Stomach (tissue), 9 donors: ENCODE results near the gene TP53I3. TPM values are rescaled to one million over a fixed set of nuclear protein-coding genes. Genes with fewer than 3 reads are reported as not detected.

Experiments
- DNase-seq, 2 donors: peaks; one replicate each; pipeline versions ENCODE4 v3.0.0 to v3.0.0-alpha.2; 2013 to 2019
- H3K27ac ChIP-seq, 5 donors: fragments of 200-600 bp in 4 of 5; sonication (generic) in 4 of 5; one replicate each; pipeline ENCODE4 v1.5.1; 2013 to 2019; ENCODE audit warnings: mild to moderate bottlenecking in 1 of 5, moderate library complexity in 1 of 5
- H3K27me3 ChIP-seq, 3 donors: fragments of 200-600 bp; sonication (generic); one replicate each; pipeline ENCODE4 v1.5.1; 2017 to 2019; ENCODE audit warnings: mixed run types in 1 of 3
- H3K36me3 ChIP-seq, 4 donors: fragments of 200-600 bp; sonication (generic); 1 replicate in 3 of 4; 2 replicates in 1 of 4; pipeline ENCODE4 v1.5.1; 2016 to 2019
- H3K4me1 ChIP-seq, 4 donors: fragments of 200-600 bp; sonication (generic); one replicate each; pipeline ENCODE4 v1.5.1; 2016 to 2019
- H3K4me3 ChIP-seq, 4 donors: fragments of 200-600 bp; sonication (generic) in 3 of 4; one replicate each; pipeline ENCODE4 v1.5.1; 2016 to 2019; ENCODE audit warnings: mild to moderate bottlenecking in 1 of 4
- H3K9me3 ChIP-seq, 4 donors: fragments of 200-600 bp; sonication (generic); one replicate each; pipeline ENCODE4 v1.5.1; 2016 to 2019
- CTCF ChIP-seq, 7 experiments: fragments of 450-650 bp in 4 of 7; fragments of 200-600 bp in 3 of 7; sonication (generic) in 3 of 7; IDR thresholded peaks; one replicate each; pipeline ENCODE4 v1.5.1; 2016 to 2019; ENCODE audit warnings: antibody characterized with exemption in 7 of 7, control low read depth in 2 of 7, mild to moderate bottlenecking in 1 of 7
- EP300 ChIP-seq: sonication (generic); formaldehyde crosslinking; IDR thresholded peaks from one replicate; pipeline ENCODE4 v1.6.1; 2017; ENCODE audit warnings: antibody characterized with exemption
- POLR2A ChIP-seq, 4 donors: fragments of 450-650 bp; IDR thresholded peaks; one replicate each; pipeline ENCODE4 v1.6.1; 2016; ENCODE audit warnings: antibody characterized with exemption in 4 of 4, control low read depth in 2 of 4, mild to moderate bottlenecking in 1 of 4, moderate library complexity in 1 of 4
- POLR2AphosphoS5 ChIP-seq, 3 donors: sonication (generic); formaldehyde crosslinking; IDR thresholded peaks; one replicate each; pipeline ENCODE4 v1.6.1; 2016; ENCODE audit warnings: antibody characterized with exemption in 3 of 3
- WGBS, 5 donors: extraction: QIAGEN DNeasy Blood & Tissue Kit in 3 of 5; methylation state at CpG; one replicate each; pipeline versions ENCODE4 v1.1.5 to v1.1.7; 2013 to 2018; 5-methylcytosine and 5-hydroxymethylcytosine counted together
- intact Hi-C: fragments of 100-400 bp; cut with DNase I; formaldehyde crosslinking; loops from one replicate; pipeline ENCODE4 v1.15.1; 2023; ENCODE audit warnings: low total_unique reads
- polyA plus RNA-seq, 3 donors: library from polyadenylated mRNA; stranded (reverse); fragments of 200-250 nt; gene quantifications; one replicate each; pipeline ENCODE4 v1.2.3, GENCODE V29; 2013
- small RNA-seq, 4 donors: library from RNA; depleted of rRNA; stranded (forward); fragments of <200 nt; gene quantifications; one replicate each; pipeline ENCODE3, GENCODE V24; 2016
- total RNA-seq, 5 donors: library from RNA; depleted of rRNA; stranded (reverse); fragments of >200 nt; gene quantifications; one replicate each; pipeline versions ENCODE4 v1.1.0 to v1.2.3, GENCODE V29; 2014 to 2016
- donor health status: healthy with polysubstance abuse.
- donor health status: Bipolar disorder and iron deficiency.
- donor health status: healthy.

Gene TP53I3
- total and polyA plus RNA-seq, 8 donors: 9.3 to 103 (median 42.9) TPM

- no peak for DNase-seq
- Histone ChIP-seq H3K27me3 (no peaks in the 10 kb centered on the region), H3K4me1 (peaks cover 0 to 9% (median 2%) of the 10 kb centered on the region in 4 donors), H3K4me3 (no peak overlapping the region), H3K27ac (no peak overlapping the region), H3K36me3 (peaks cover 19 to 35% (median 30%) of the 10 kb centered on the region in 4 donors), H3K9me3 (no peaks in the 10 kb centered on the region)
- intact Hi-C loops: no loop called here
- whole genome bisulfite sequencing, 5 donors: 89 to 95% (median 91%) methylated on average over 9 of the region's 9 CpGs
- TF ChIP-seq EP300 (no peak), POLR2AphosphoS5 (IDR thresholded peaks at IDR 0.05) (no peak), CTCF (IDR thresholded peaks at IDR 0.05) (no peak), POLR2A (IDR thresholded peaks at IDR 0.05) (no peak)
These were observed 45.7 kb downstream of the TP53I3 start for GRCh38 chr2:24038786-24039499.

Small RNA genes lying within 50 kb of the gene (small RNA-seq; reads per million reads assigned to genes)
- 0 reads per million in 4 donors for gene RNU6-370P

Other genes with a start within 250 kb of the TP53I3 start
- 10 to 100 TPM; 13.4 to 67.0 (median 42.6) TPM for gene ATAD2B, start 157.7 kb downstream of the TP53I3 start, total RNA-seq
- gene ATAD2B, start 157.7 kb downstream of the TP53I3 start, polyA plus RNA-seq: 1 to 10 TPM; 2.0 to 4.3 (median 2.2) TPM
- gene UBXN2A, start 144.4 kb downstream of the TP53I3 start, total RNA-seq: 10 to 100 TPM in 3 of 5 donors, 1 to 10 TPM in 2; 3.6 to 53.6 (median 11.1) TPM
- gene UBXN2A, start 144.4 kb downstream of the TP53I3 start, polyA plus RNA-seq: 1 to 10 TPM; 4.4 to 8.9 (median 6.4) TPM
- gene MFSD2B, start 74.7 kb downstream of the TP53I3 start, total RNA-seq: not detected
- gene MFSD2B, start 74.7 kb downstream of the TP53I3 start, polyA plus RNA-seq: under 1 TPM in 2 of 3 donors, not detected in 1; 0.12 to 0.61 TPM
- 10 to 100 TPM in 1 of 5 donors, 1 to 10 TPM in 4; 1.2 to 25.9 (median 4.9) TPM for gene WDCP, start 37.4 kb downstream of the TP53I3 start, total RNA-seq
- gene WDCP, start 37.4 kb downstream of the TP53I3 start, polyA plus RNA-seq: 1 to 10 TPM; 1.5 to 2.0 (median 1.8) TPM
- 10 to 100 TPM in 1 of 5 donors, 1 to 10 TPM in 3, not detected in 1; 1.3 to 13.6 (median 7.3) TPM for gene FKBP1B, start 35.1 kb downstream of the TP53I3 start, total RNA-seq
- gene FKBP1B, start 35.1 kb downstream of the TP53I3 start, polyA plus RNA-seq: 10 to 100 TPM; 21.1 to 34.3 (median 30.4) TPM
- gene SF3B6, start 8.5 kb downstream of the TP53I3 start, total RNA-seq: 100 to 1,000 TPM in 1 of 5 donors, 10 to 100 TPM in 4; 18.8 to 121 (median 40.7) TPM
- gene SF3B6, start 8.5 kb downstream of the TP53I3 start, polyA plus RNA-seq: 100 to 1,000 TPM; 125 to 139 (median 126) TPM
- gene PFN4, start 38.5 kb upstream of the TP53I3 start, total RNA-seq: 1 to 10 TPM in 1 of 5 donors, not detected in 4; 1.8 TPM
- under 1 TPM in 2 of 3 donors, not detected in 1; 0.48 to 0.56 TPM for gene PFN4, start 38.5 kb upstream of the TP53I3 start, polyA plus RNA-seq
- 10 to 100 TPM in 3 of 5 donors, 1 to 10 TPM in 1, not detected in 1; 8.5 to 43.2 (median 26.0) TPM for gene FAM228B, start 38.6 kb upstream of the TP53I3 start, total RNA-seq
- 10 to 100 TPM in 2 of 3 donors, 1 to 10 TPM in 1; 8.4 to 15.9 (median 11.9) TPM for gene FAM228B, start 38.6 kb upstream of the TP53I3 start, polyA plus RNA-seq
- gene FAM228A, start 90.2 kb upstream of the TP53I3 start, total RNA-seq: 1 to 10 TPM in 2 of 5 donors, not detected in 3; 1.3 to 1.7 TPM
- gene FAM228A, start 90.2 kb upstream of the TP53I3 start, polyA plus RNA-seq: 1 to 10 TPM in 1 of 3 donors, under 1 TPM in 2; 0.23 to 2.3 (median 0.50) TPM